ENCODE results near the gene MTSS2. TPM values are rescaled to one million over a fixed set of nuclear protein-coding genes. Genes with fewer than 3 reads are reported as not detected.

MTSS2 gene
- total and polyA plus RNA-seq, 2 of the 8 experiments (the other 6 are each of a cell fraction or from before 2014, with no cell fraction given) = 23.3 to 36.7 TPM

GRCh38 chr16:70688246-70688742 is 2.4 kb upstream of the MTSS2 start:
- Histone ChIP-seq H3K14ac (ENCODE audit: insufficient read length) (no peak overlapping the region), H3K27ac (ENCODE audit: low read depth, low read length) (no peak overlapping the region), H3K4me3 (ENCODE audit: extremely low read depth in 1 of 4, insufficient read depth in 2 of 4, low read depth in 3 of 4, low read length in 4 of 4) (no peak overlapping the region), H4K91ac (replicated peaks; ENCODE audit: insufficient read length, low read length) (peak overlapping the region; percentile 68), H3K18ac (ENCODE audit: extremely low read depth, low read length) (no peak overlapping the region), H3K4me1 (replicated peaks in 1 of 4; ENCODE audit: control insufficient read depth in 3 of 4, insufficient read depth in 4 of 4, low read length in 3 of 4) (peaks cover 0 to 21% (median 14%) of the 10 kb centered on the region in 4 experiments; a peak in 6 of 7 replicates), H3K36me3 (ENCODE audit: control insufficient read depth in 2 of 4, insufficient read depth in 4 of 4, low read length in 3 of 4) (no peaks in the 10 kb centered on the region), H4K20me1 (replicated peaks in 1 of 2; ENCODE audit: control insufficient read depth in 1 of 2, insufficient read depth in 2 of 2, low read length in 2 of 2) (peaks cover 0 to 9% of the 10 kb centered on the region in 2 experiments), H4K5ac (ENCODE audit: insufficient read length, low read depth, low read length) (no peak overlapping the region), H3K9ac (replicated peaks in 1 of 4; ENCODE audit: extremely low read depth in 1 of 4, low read depth in 3 of 4, low read length in 3 of 4) (no peak overlapping the region; a peak in 1 of 7 replicates), H3K9me3 (ENCODE audit: insufficient read depth in 2 of 2, low read depth in 1 of 2, low read length in 1 of 2) (no peaks in the 10 kb centered on the region), H3K23me2 (ENCODE audit: low read depth, low read length) (peaks cover 6% of the 10 kb centered on the region; the same call in 1 of the 2 replicates), H2BK20ac (ENCODE audit: low read length) (peak overlapping the region; percentile 89), H2AFZ (ENCODE audit: low read length) (no peak overlapping the region), H3K4me2 (ENCODE audit: insufficient read depth in 1 of 2, low read depth in 2 of 2, low read length in 2 of 2) (no peak overlapping the region), H3K23ac (ENCODE audit: insufficient read length) (no peak overlapping the region), H2AK5ac (ENCODE audit: low read depth, low read length) (peak overlapping the region; percentile 84; the same call in 1 of the 2 replicates), H2BK5ac (ENCODE audit: low read depth, low read length) (peak overlapping the region; percentile 91), H3K79me1 (ENCODE audit: low read depth, low read length) (peaks cover 3% of the 10 kb centered on the region), H3K56ac (replicated peaks; ENCODE audit: insufficient read length, low read depth, low read length) (no peak overlapping the region), H2BK15ac (ENCODE audit: low read length) (peak overlapping the region; percentile 53; the same call in 1 of the 2 replicates), H2BK120ac (replicated peaks; ENCODE audit: low read depth, low read length) (no peak overlapping the region), H4K8ac (ENCODE audit: extremely low read depth, insufficient read depth, low read length) (peak overlapping the region; percentile 65; the same call in 1 of the 2 replicates), H3K27me3 (replicated peaks in 1 of 4; ENCODE audit: control insufficient read depth in 3 of 4, extremely low read depth in 1 of 4, insufficient read depth in 3 of 4, low read length in 3 of 4) (peaks cover 0 to 8% (median 3%) of the 10 kb centered on the region in 4 experiments; a peak in 4 of 7 replicates), H3K4ac (replicated peaks; ENCODE audit: insufficient read length, low read depth, low read length) (no peak overlapping the region), H3K79me2 (ENCODE audit: control insufficient read depth in 1 of 2, insufficient read depth in 2 of 2, low read length in 2 of 2) (no peaks in the 10 kb centered on the region; a peak in 1 of 4 replicates), H2BK12ac (ENCODE audit: low read depth, low read length) (peak overlapping the region; percentile 97; the same call in 1 of the 2 replicates)
- CTCF ChIA-PET (ENCODE audit: partially characterized antibody) = interaction anchor here (0.8 to 6.8 kb wide), 15 partner anchors 8 to 82 kb away, joined by 3 to 57 read pairs (median 5); no protein-coding TSS in a partner anchor
- TF ChIP-seq TEAD4 (IDR thresholded peaks at IDR 0.05; ENCODE audit: low read depth, low read length) = no peak
- 0 out of 2 replicates have a peak, but pooled peaks have one; percentile 23 for TF ChIP-seq GABPA (IDR thresholded peaks at IDR 0.05; ENCODE audit: borderline replicate concordance, insufficient read depth, low read length)
- TF ChIP-seq CREB1 (IDR thresholded peaks at IDR 0.05) = no peak
- POLR2A ChIA-PET (ENCODE audit: partially characterized antibody) = interaction anchor here (1.0 to 2.2 kb wide), 8 partner anchors 8 to 113 kb away, joined by 3 to 13 read pairs (median 4); partner anchors contain the start of gene VAC14
- DNase-seq (ENCODE audit: low read depth in 1 of 2, low spot score in 2 of 2) = no peak
- FAIRE-seq = no peak
- 86% methylated on average over 8 of the region's 8 CpGs; no CpG with 5 or more reads in 1 of the 2 experiments for WGBS, 2 experiments (ENCODE audit: extremely low coverage in 1 of 2, insufficient coverage in 1 of 2, insufficient read length in 1 of 2, insufficient replicate concordance in 2 of 2, low coverage in 1 of 2, low lambda C conversion rate in 2 of 2, missing lambda C conversion rate in 1 of 2)

All from H1 (cell line).